Activated T-cell treated with anti-CD3 and anti-CD28 coated beads, Interleukin-2, amount 50 U/mL, for 72 hours (primary cell): ENCODE measurements around the gene MESD. TPM values are rescaled to one million over a fixed set of nuclear protein-coding genes. Genes with fewer than 3 reads are reported as not detected.
A peak's percentile ranks its signal among the peaks of the same experiment; 100 is the strongest.

Source experiments
- ATAC-seq, 2 donors: fragments of 150-1000 bp; cut with Tn5 transposase; replicated peaks in 1 of 2; 2 replicates each; pipeline ENCODE4 v1.10.0; 2021; ENCODE audit warnings: moderate library complexity in 2 of 2, mild to moderate bottlenecking in 1 of 2
- DNase-seq, 2 donors: peaks; one replicate each; pipeline ENCODE4 v3.0.0; 2021 to 2022; ENCODE audit warnings: mixed read lengths in 1 of 2
- H3K27ac Mint-ChIP-seq: one replicate; pipeline ENCODE4 v1.8.0; 2022; ENCODE audit warnings: mild to moderate bottlenecking, moderate library complexity, mixed read lengths
- H3K27me3 Mint-ChIP-seq: one replicate; pipeline ENCODE4 v1.8.0; 2022; ENCODE audit warnings: low read depth, mixed read lengths
- H3K36me3 Mint-ChIP-seq, 2 donors: one replicate each; pipeline ENCODE4 v1.8.0; 2022; ENCODE audit warnings: mixed read lengths in 2 of 2, mild to moderate bottlenecking in 1 of 2; ENCODE audit not compliant: insufficient read depth in 2 of 2
- H3K4me1 Mint-ChIP-seq: one replicate; pipeline ENCODE4 v1.8.0; 2022; ENCODE audit warnings: low read depth, mixed read lengths
- H3K4me3 Mint-ChIP-seq, 2 donors: one replicate each; pipeline ENCODE4 v1.8.0; 2022; ENCODE audit warnings: mild to moderate bottlenecking in 2 of 2, mixed read lengths in 2 of 2, moderate library complexity in 2 of 2
- H3K9me3 Mint-ChIP-seq, 2 donors: one replicate each; pipeline ENCODE4 v1.8.0; 2022; ENCODE audit warnings: mixed read lengths in 2 of 2
- total RNA-seq, 2 donors: library from RNA; stranded (reverse); gene quantifications; one replicate each; pipeline ENCODE4 v1.2.3, GENCODE V29; 2022

MESD gene
- total RNA-seq, result 10 to 100 TPM; 19.6 to 23.8 TPM

GRCh38 chr15:80989518-80990478 is at the start of gene MESD:
Gene MESD (minus strand): TSS chr15:80989819. CDS start chr15:80989791, 28 bp downstream.
- peak within 1 kb of the TSS; percentile 95 to 98 for H3K4me3 Mint-ChIP-seq
- H3K9me3 Mint-ChIP-seq, result no peaks in the 10 kb centered on the region
- ATAC-seq (peak; percentile 99 to 100), DNase-seq (peak; percentile 97)
- peak within 1 kb of the TSS; percentile 92 for H3K27ac Mint-ChIP-seq
- H3K27me3 Mint-ChIP-seq, result no peaks in the 10 kb centered on the region
- peaks cover 11 to 12% of the 10 kb centered on the region in 2 donors for H3K36me3 Mint-ChIP-seq
- H3K4me1 Mint-ChIP-seq, result peaks cover 63% of the 10 kb centered on the region

GRCh38 chr15:81038975-81039607 is 49.5 kb upstream of the MESD start:
- Mint-ChIP-seq H3K9me3 (no peaks in the 10 kb centered on the region), H3K4me3 (peak overlapping the region in 1 of 2 donors; percentile 11), H3K36me3 (no peaks in the 10 kb centered on the region), H3K27ac (peak overlapping the region; percentile 34), H3K4me1 (peaks cover 7% of the 10 kb centered on the region), H3K27me3 (no peaks in the 10 kb centered on the region)
- DNase-seq (no peak), ATAC-seq (peak in 1 of 2 donors; percentile 9)

GRCh38 chr15:81037952-81038743 is 48.5 kb upstream of the MESD start:
- no peak for DNase-seq
- H3K36me3 Mint-ChIP-seq, result no peaks in the 10 kb centered on the region
- no peaks in the 10 kb centered on the region for H3K27me3 Mint-ChIP-seq
- H3K4me1 Mint-ChIP-seq, result peaks cover 7% of the 10 kb centered on the region
- no peaks in the 10 kb centered on the region for H3K9me3 Mint-ChIP-seq
- no peak for ATAC-seq
- H3K27ac Mint-ChIP-seq, result no peak overlapping the region
- no peak overlapping the region for H3K4me3 Mint-ChIP-seq

GRCh38 chr15:81033508-81033907 is 43.9 kb upstream of the MESD start:
- no peaks in the 10 kb centered on the region for H3K27me3 Mint-ChIP-seq
- H3K4me1 Mint-ChIP-seq, result peaks cover 8% of the 10 kb centered on the region
- DNase-seq (no peak), ATAC-seq (no peak)
- H3K36me3 Mint-ChIP-seq, result peaks cover 8% of the 10 kb centered on the region in 2 donors
- peaks cover 6 to 8% of the 10 kb centered on the region in 2 donors for H3K9me3 Mint-ChIP-seq
- no peak overlapping the region for H3K4me3 Mint-ChIP-seq
- no peak overlapping the region for H3K27ac Mint-ChIP-seq

- peaks cover 6 to 8% of the 10 kb centered on the region in 2 donors for H3K9me3 Mint-ChIP-seq
- H3K27ac Mint-ChIP-seq, result no peak overlapping the region
- no peak overlapping the region for H3K4me3 Mint-ChIP-seq
Measured at GRCh38 chr15:81032818-81033217, 43.2 kb upstream of the MESD start.

GRCh38 chr15:81032355-81032754 is 42.7 kb upstream of the MESD start:
- Mint-ChIP-seq H3K9me3 (peaks cover 6 to 8% of the 10 kb centered on the region in 2 donors), H3K36me3 (peaks cover 8% of the 10 kb centered on the region in 2 donors), H3K27me3 (no peaks in the 10 kb centered on the region), H3K4me3 (no peak overlapping the region), H3K27ac (no peak overlapping the region), H3K4me1 (peaks cover 8% of the 10 kb centered on the region)
- ATAC-seq, result no peak
- no peak for DNase-seq

More at GRCh38 chr15:81032818-81033217, 43.2 kb upstream of the MESD start:
- DNase-seq (no peak), ATAC-seq (no peak)
- Mint-ChIP-seq H3K4me1 (peaks cover 8% of the 10 kb centered on the region), H3K27me3 (no peaks in the 10 kb centered on the region), H3K36me3 (peaks cover 8% of the 10 kb centered on the region in 2 donors)

GRCh38 chr15:81031203-81031602 is 41.6 kb upstream of the MESD start:
- Mint-ChIP-seq H3K27me3 (no peaks in the 10 kb centered on the region), H3K4me1 (peaks cover 18% of the 10 kb centered on the region), H3K36me3 (peaks cover 8% of the 10 kb centered on the region in 2 donors), H3K9me3 (peaks cover 6 to 8% of the 10 kb centered on the region in 2 donors), H3K4me3 (no peak overlapping the region), H3K27ac (no peak overlapping the region)
- no peak for ATAC-seq
- DNase-seq, result no peak

GRCh38 chr15:81030301-81030750 is 40.7 kb upstream of the MESD start:
- Mint-ChIP-seq H3K27ac (no peak overlapping the region), H3K36me3 (peaks cover 8% of the 10 kb centered on the region in 2 donors), H3K4me1 (peaks cover 27% of the 10 kb centered on the region), H3K27me3 (no peaks in the 10 kb centered on the region), H3K9me3 (peaks cover 6 to 8% of the 10 kb centered on the region in 2 donors), H3K4me3 (no peak overlapping the region)
- no peak for ATAC-seq
- no peak for DNase-seq

- H3K36me3 Mint-ChIP-seq, result peaks cover 8% of the 10 kb centered on the region in 2 donors
- H3K27me3 Mint-ChIP-seq, result no peaks in the 10 kb centered on the region
- no peak overlapping the region for H3K4me3 Mint-ChIP-seq
- ATAC-seq (no peak), DNase-seq (no peak)
- peaks cover 34% of the 10 kb centered on the region for H3K4me1 Mint-ChIP-seq
- H3K9me3 Mint-ChIP-seq, result peaks cover 6 to 8% of the 10 kb centered on the region in 2 donors
- no peak overlapping the region for H3K27ac Mint-ChIP-seq
Measured at GRCh38 chr15:81029414-81030300, 40.0 kb upstream of the MESD start.

GRCh38 chr15:81026836-81027599 is 37.4 kb upstream of the MESD start:
- peaks cover 6 to 8% of the 10 kb centered on the region in 2 donors for H3K9me3 Mint-ChIP-seq
- peaks cover 8% of the 10 kb centered on the region in 2 donors for H3K36me3 Mint-ChIP-seq
- H3K27ac Mint-ChIP-seq, result no peak overlapping the region
- no peak for ATAC-seq
- no peak for DNase-seq
- no peaks in the 10 kb centered on the region for H3K27me3 Mint-ChIP-seq
- peaks cover 45% of the 10 kb centered on the region for H3K4me1 Mint-ChIP-seq
- H3K4me3 Mint-ChIP-seq, result no peak overlapping the region

GRCh38 chr15:81025721-81026370 is 36.2 kb upstream of the MESD start:
- DNase-seq (no peak), ATAC-seq (no peak)
- peaks cover 6 to 8% of the 10 kb centered on the region in 2 donors for H3K36me3 Mint-ChIP-seq
- peaks cover 45% of the 10 kb centered on the region for H3K4me1 Mint-ChIP-seq
- H3K4me3 Mint-ChIP-seq, result no peak overlapping the region
- H3K27me3 Mint-ChIP-seq, result no peaks in the 10 kb centered on the region
- peaks cover 6 to 8% of the 10 kb centered on the region in 2 donors for H3K9me3 Mint-ChIP-seq
- H3K27ac Mint-ChIP-seq, result no peak overlapping the region
